Measurements from ENCODE around the gene SMARCD2.

The SMARCD2 gene

GRCh38 chr17:63809970-63810369, 32.5 kb downstream of the SMARCD2 start:
- TF ChIP-seq CTCF (IDR thresholded peaks at IDR 0.05; ENCODE audit: low read length) (no peak), EZH2phosphoT487 (IDR thresholded peaks at IDR 0.05; ENCODE audit: low read length) (no peak), EZH2 (optimal IDR thresholded peaks at IDR 0.05; ENCODE audit: low read depth, low read length) (no peak)
- H3K36me3 ChIP-seq (replicated peaks; ENCODE audit: insufficient read depth, low read length), result peaks cover 23% of the 10 kb centered on the region

DNA sequence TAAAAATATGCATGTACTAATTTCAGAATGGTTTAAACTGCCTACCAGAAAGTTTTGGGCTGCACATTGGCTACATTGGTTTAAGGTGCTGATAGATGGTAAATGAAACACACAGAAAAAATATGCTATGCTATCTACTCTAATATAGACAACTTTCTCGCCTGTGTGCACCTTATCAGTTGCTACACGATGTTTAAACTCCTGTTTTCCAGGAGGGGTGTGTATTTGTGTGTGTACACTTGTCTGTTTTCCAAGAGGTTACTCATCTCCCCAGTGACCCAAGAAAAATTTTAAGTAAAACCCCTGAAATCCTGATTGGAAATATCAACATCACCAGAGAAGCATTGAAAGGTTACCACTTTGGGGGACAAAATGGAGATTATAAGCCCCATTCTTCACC, 36.9 kb downstream of the SMARCD2 start:
- no peaks in the 10 kb centered on the region for H3K9me2 ChIP-seq (replicated peaks; ENCODE audit: insufficient read depth, low read length)
- H2AFZ ChIP-seq (ENCODE audit: low read length), result no peak overlapping the region
- H3K9me3 ChIP-seq (replicated peaks; ENCODE audit: insufficient read depth, low read length), result no peaks in the 10 kb centered on the region
- no peaks in the 10 kb centered on the region for H4K20me1 ChIP-seq (ENCODE audit: insufficient read depth, low read length)
- no peaks in the 10 kb centered on the region for H3K4me1 ChIP-seq (ENCODE audit: low read length)
- peaks cover 24% of the 10 kb centered on the region for H3K36me3 ChIP-seq (replicated peaks; ENCODE audit: insufficient read depth, low read length)
- no peak overlapping the region for H3K4me3 ChIP-seq (ENCODE audit: low read length)
- no peaks in the 10 kb centered on the region for H3K27me3 ChIP-seq (replicated peaks; ENCODE audit: insufficient read depth, low read length)
- H3K27ac ChIP-seq (ENCODE audit: low read length), result no peak overlapping the region
- H3F3A ChIP-seq (ENCODE audit: insufficient read depth, low read length), result no peaks in the 10 kb centered on the region
- H3K79me2 ChIP-seq (ENCODE audit: low read length), result peaks cover 13% of the 10 kb centered on the region; the same call in 1 of the 2 replicates
- no peak overlapping the region for H3K4me2 ChIP-seq (ENCODE audit: low read depth, low read length)
- H3K9ac ChIP-seq (ENCODE audit: low read length), result no peak overlapping the region
- no peak for DNase-seq
- no peak for TF ChIP-seq CTCF (IDR thresholded peaks at IDR 0.05; ENCODE audit: low read length)
- TF ChIP-seq EZH2 (optimal IDR thresholded peaks at IDR 0.05; ENCODE audit: low read depth, low read length), result no peak
- no peak for TF ChIP-seq EZH2phosphoT487 (IDR thresholded peaks at IDR 0.05; ENCODE audit: low read length)

More at GRCh38 chr17:63809970-63810369, 32.5 kb downstream of the SMARCD2 start:
- no peak overlapping the region for H3K27ac ChIP-seq (ENCODE audit: low read length)
- H3K79me2 ChIP-seq (ENCODE audit: low read length), result no peaks in the 10 kb centered on the region; the same call in 1 of the 2 replicates
- no peak overlapping the region for H3K4me3 ChIP-seq (ENCODE audit: low read length)
- no peak for DNase-seq
- no peaks in the 10 kb centered on the region for H3K4me1 ChIP-seq (ENCODE audit: low read length)
- H3K9me3 ChIP-seq (replicated peaks; ENCODE audit: insufficient read depth, low read length), result no peaks in the 10 kb centered on the region
- H4K20me1 ChIP-seq (ENCODE audit: insufficient read depth, low read length), result no peaks in the 10 kb centered on the region
- no peaks in the 10 kb centered on the region for H3K27me3 ChIP-seq (replicated peaks; ENCODE audit: insufficient read depth, low read length)
- H3F3A ChIP-seq (ENCODE audit: insufficient read depth, low read length), result no peaks in the 10 kb centered on the region
- H3K4me2 ChIP-seq (ENCODE audit: low read depth, low read length), result no peak overlapping the region
- no peak overlapping the region for H3K9ac ChIP-seq (ENCODE audit: low read length)
- no peaks in the 10 kb centered on the region for H3K9me2 ChIP-seq (replicated peaks; ENCODE audit: insufficient read depth, low read length)
- no peak overlapping the region for H2AFZ ChIP-seq (ENCODE audit: low read length)

- Histone ChIP-seq H3F3A (ENCODE audit: insufficient read depth, low read length) (no peaks in the 10 kb centered on the region), H2AFZ (ENCODE audit: low read length) (no peak overlapping the region), H3K36me3 (replicated peaks; ENCODE audit: insufficient read depth, low read length) (peaks cover 36% of the 10 kb centered on the region), H3K27me3 (replicated peaks; ENCODE audit: insufficient read depth, low read length) (no peaks in the 10 kb centered on the region), H3K4me2 (ENCODE audit: low read depth, low read length) (no peak overlapping the region), H3K27ac (ENCODE audit: low read length) (no peak overlapping the region), H3K79me2 (ENCODE audit: low read length) (peaks cover 24% of the 10 kb centered on the region), H3K9ac (ENCODE audit: low read length) (no peak overlapping the region), H3K9me2 (replicated peaks; ENCODE audit: insufficient read depth, low read length) (no peaks in the 10 kb centered on the region), H3K9me3 (replicated peaks; ENCODE audit: insufficient read depth, low read length) (no peaks in the 10 kb centered on the region), H4K20me1 (ENCODE audit: insufficient read depth, low read length) (no peaks in the 10 kb centered on the region), H3K4me3 (ENCODE audit: low read length) (no peak overlapping the region), H3K4me1 (ENCODE audit: low read length) (no peaks in the 10 kb centered on the region)
- no peak for TF ChIP-seq EZH2phosphoT487 (IDR thresholded peaks at IDR 0.05; ENCODE audit: low read length)
- no peak for TF ChIP-seq EZH2 (optimal IDR thresholded peaks at IDR 0.05; ENCODE audit: low read depth, low read length)
- TF ChIP-seq CTCF (IDR thresholded peaks at IDR 0.05; ENCODE audit: low read length), result no peak
- no peak for DNase-seq
Measured at GRCh38 chr17:63804328-63804727, 38.2 kb downstream of the SMARCD2 start.
